Fibroblast of lung (primary cell): Measurements from ENCODE around the gene RIPK1.

ENCODE experiments used
- CTCF ChIP-seq, 2 donors: IDR thresholded peaks in 1 of 2; conservative IDR thresholded peaks in 1 of 2; 1 replicate in 1 of 2; 2 replicates in 1 of 2; pipeline ENCODE4 v1.5.1; 2011 to 2012; ENCODE audit warnings: low read length in 2 of 2, control low read depth in 1 of 2, inconsistent platforms in 1 of 2, low read depth in 1 of 2, mild to moderate bottlenecking in 1 of 2
- EZH2 ChIP-seq: IDR thresholded peaks from 2 replicates; pipeline ENCODE4 v1.5.1; 2012; ENCODE audit warnings: low read length, control low read depth, mild to moderate bottlenecking; ENCODE audit errors: missing control alignments

GRCh38 chr6:3071568-3071967, 3.3 kb downstream of the RIPK1 start:
- TF ChIP-seq CTCF (conservative IDR thresholded peaks at IDR 0.05 in 1 of 2, IDR thresholded peaks at IDR 0.05 in 1 of 2; ENCODE audit: low read depth in 1 of 2, low read length in 2 of 2) = no peak
- no peak for TF ChIP-seq EZH2
